Measurements from ENCODE around the gene JPH3.

JPH3 gene

GRCh38 chr16:87657621-87658192 is 55.4 kb downstream of the JPH3 start:
- Mint-ChIP-seq H3K9me3 (peaks cover 2% of the 10 kb centered on the region), H3K4me1 (no peaks in the 10 kb centered on the region), H3K27me3 (ENCODE audit: low read depth) (peaks cover 24% of the 10 kb centered on the region), H3K36me3 (ENCODE audit: low read depth) (no peaks in the 10 kb centered on the region), H3K4me3 (no peak overlapping the region), H3K27ac (no peak overlapping the region)
- TF ChIP-seq CTCF (IDR thresholded peaks at IDR 0.05; ENCODE audit: unreplicated experiment in 3 of 3): no peak

- H3K36me3 Mint-ChIP-seq (ENCODE audit: low read depth): no peaks in the 10 kb centered on the region
- peaks cover 2% of the 10 kb centered on the region for H3K9me3 Mint-ChIP-seq
- no peaks in the 10 kb centered on the region for H3K4me1 Mint-ChIP-seq
- no peak overlapping the region for H3K4me3 Mint-ChIP-seq
- peaks cover 30% of the 10 kb centered on the region for H3K27me3 Mint-ChIP-seq (ENCODE audit: low read depth)
- no peak for TF ChIP-seq CTCF (IDR thresholded peaks at IDR 0.05; ENCODE audit: unreplicated experiment in 3 of 3)
- no peak overlapping the region for H3K27ac Mint-ChIP-seq
Observed at GRCh38 chr16:87658564-87659225, 56.4 kb downstream of the JPH3 start.

GRCh38 chr16:87661561-87661960 is 59.3 kb downstream of the JPH3 start:
- no peak for TF ChIP-seq CTCF (IDR thresholded peaks at IDR 0.05; ENCODE audit: unreplicated experiment in 3 of 3)
- Mint-ChIP-seq H3K4me3 (no peak overlapping the region), H3K27me3 (ENCODE audit: low read depth) (peaks cover 31% of the 10 kb centered on the region), H3K9me3 (peaks cover 2% of the 10 kb centered on the region), H3K36me3 (ENCODE audit: low read depth) (no peaks in the 10 kb centered on the region), H3K4me1 (no peaks in the 10 kb centered on the region), H3K27ac (no peak overlapping the region)

- H3K4me1 Mint-ChIP-seq: no peaks in the 10 kb centered on the region
- H3K9me3 Mint-ChIP-seq: no peaks in the 10 kb centered on the region
Observed at GRCh38 chr16:87662254-87663204, 60.2 kb downstream of the JPH3 start.

GRCh38 chr16:87664792-87665191 is 62.5 kb downstream of the JPH3 start:
- no peak for TF ChIP-seq CTCF (IDR thresholded peaks at IDR 0.05; ENCODE audit: unreplicated experiment in 3 of 3)
- Mint-ChIP-seq H3K4me1 (no peaks in the 10 kb centered on the region), H3K27ac (no peak overlapping the region), H3K27me3 (ENCODE audit: low read depth) (peaks cover 34% of the 10 kb centered on the region), H3K36me3 (ENCODE audit: low read depth) (no peaks in the 10 kb centered on the region), H3K9me3 (no peaks in the 10 kb centered on the region), H3K4me3 (no peak overlapping the region)

More at GRCh38 chr16:87662254-87663204, 60.2 kb downstream of the JPH3 start:
- Mint-ChIP-seq H3K36me3 (ENCODE audit: low read depth) (no peaks in the 10 kb centered on the region), H3K27me3 (ENCODE audit: low read depth) (peaks cover 34% of the 10 kb centered on the region), H3K27ac (no peak overlapping the region), H3K4me3 (no peak overlapping the region)
- TF ChIP-seq CTCF (IDR thresholded peaks at IDR 0.05; ENCODE audit: unreplicated experiment in 3 of 3): no peak
